Lower lobe of right lung (tissue), 2 donors: ENCODE measurements around the gene DHCR24. TPM values are rescaled to one million over a fixed set of nuclear protein-coding genes. Genes with fewer than 3 reads are reported as not detected.
A peak's percentile ranks its signal among the peaks of the same experiment; 100 is the strongest.

Experiments used
- ATAC-seq, 2 donors: fragments of 200-7000 bp; cut with Tn5 transposase; one replicate each; pipeline ENCODE4 v1.9.1; 2020 to 2022; ENCODE audit warnings: mild to moderate bottlenecking in 2 of 2, moderate library complexity in 2 of 2
- DNase-seq: peaks from one replicate; pipeline ENCODE4 v3.0.0-alpha.2; 2020
- H3K27ac ChIP-seq: fragments of 200-600 bp; one replicate; pipeline ENCODE4 v1.8.0; 2022
- H3K27me3 ChIP-seq: fragments of 200-600 bp; one replicate; pipeline ENCODE4 v1.8.0; 2022; ENCODE audit warnings: low read depth
- H3K36me3 ChIP-seq: fragments of 200-600 bp; one replicate; pipeline ENCODE4 v1.8.0; 2022; ENCODE audit warnings: mild to moderate bottlenecking
- H3K4me1 ChIP-seq: fragments of 200-600 bp; one replicate; pipeline ENCODE4 v1.8.0; 2022
- H3K4me3 ChIP-seq: fragments of 200-600 bp; one replicate; pipeline ENCODE4 v1.8.0; 2022; ENCODE audit warnings: mild to moderate bottlenecking
- H3K9me3 ChIP-seq: fragments of 200-600 bp; one replicate; pipeline ENCODE4 v1.8.0; 2022
- intact Hi-C: fragments of 100-400 bp; cut with DNase I; formaldehyde crosslinking; loops from one replicate; pipeline ENCODE4 v1.11.0; 2022
- total RNA-seq: library from RNA; stranded (reverse); fragmentation: NEBNext Ultra II Directional; extraction: Animal tissue kit (Norgen Biotek cat#: 25700); gene quantifications from one replicate; pipeline ENCODE4 v1.2.1, GENCODE V29; 2021
- TF ChIP-seq, protein P1 (sequence below): fragments of 200-600 bp; IDR thresholded peaks from one replicate; pipeline ENCODE4 v1.8.0; 2022; ENCODE audit warnings: antibody characterized with exemption, mild to moderate bottlenecking
- donor health status: DM: no; HTN: yes; CAD: no; lungs with severe emphysema.

The DHCR24 gene
- total RNA-seq, 1 donor from 2014 or later = 674 TPM

- intact Hi-C loops = no loop called here
- H3K27ac ChIP-seq = no peak overlapping the region
- TF ChIP-seq, protein P1, sequence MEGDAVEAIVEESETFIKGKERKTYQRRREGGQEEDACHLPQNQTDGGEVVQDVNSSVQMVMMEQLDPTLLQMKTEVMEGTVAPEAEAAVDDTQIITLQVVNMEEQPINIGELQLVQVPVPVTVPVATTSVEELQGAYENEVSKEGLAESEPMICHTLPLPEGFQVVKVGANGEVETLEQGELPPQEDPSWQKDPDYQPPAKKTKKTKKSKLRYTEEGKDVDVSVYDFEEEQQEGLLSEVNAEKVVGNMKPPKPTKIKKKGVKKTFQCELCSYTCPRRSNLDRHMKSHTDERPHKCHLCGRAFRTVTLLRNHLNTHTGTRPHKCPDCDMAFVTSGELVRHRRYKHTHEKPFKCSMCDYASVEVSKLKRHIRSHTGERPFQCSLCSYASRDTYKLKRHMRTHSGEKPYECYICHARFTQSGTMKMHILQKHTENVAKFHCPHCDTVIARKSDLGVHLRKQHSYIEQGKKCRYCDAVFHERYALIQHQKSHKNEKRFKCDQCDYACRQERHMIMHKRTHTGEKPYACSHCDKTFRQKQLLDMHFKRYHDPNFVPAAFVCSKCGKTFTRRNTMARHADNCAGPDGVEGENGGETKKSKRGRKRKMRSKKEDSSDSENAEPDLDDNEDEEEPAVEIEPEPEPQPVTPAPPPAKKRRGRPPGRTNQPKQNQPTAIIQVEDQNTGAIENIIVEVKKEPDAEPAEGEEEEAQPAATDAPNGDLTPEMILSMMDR = no peak
- no peaks in the 10 kb centered on the region for H3K4me1 ChIP-seq
- DNase-seq (no peak), ATAC-seq (no peak)
- no peaks in the 10 kb centered on the region for H3K27me3 ChIP-seq
- no peak overlapping the region for H3K4me3 ChIP-seq
- no peaks in the 10 kb centered on the region for H3K36me3 ChIP-seq
- H3K9me3 ChIP-seq = no peaks in the 10 kb centered on the region
Measured at GRCh38 chr1:54838565-54839180, 48.3 kb downstream of the DHCR24 start.

DNA sequence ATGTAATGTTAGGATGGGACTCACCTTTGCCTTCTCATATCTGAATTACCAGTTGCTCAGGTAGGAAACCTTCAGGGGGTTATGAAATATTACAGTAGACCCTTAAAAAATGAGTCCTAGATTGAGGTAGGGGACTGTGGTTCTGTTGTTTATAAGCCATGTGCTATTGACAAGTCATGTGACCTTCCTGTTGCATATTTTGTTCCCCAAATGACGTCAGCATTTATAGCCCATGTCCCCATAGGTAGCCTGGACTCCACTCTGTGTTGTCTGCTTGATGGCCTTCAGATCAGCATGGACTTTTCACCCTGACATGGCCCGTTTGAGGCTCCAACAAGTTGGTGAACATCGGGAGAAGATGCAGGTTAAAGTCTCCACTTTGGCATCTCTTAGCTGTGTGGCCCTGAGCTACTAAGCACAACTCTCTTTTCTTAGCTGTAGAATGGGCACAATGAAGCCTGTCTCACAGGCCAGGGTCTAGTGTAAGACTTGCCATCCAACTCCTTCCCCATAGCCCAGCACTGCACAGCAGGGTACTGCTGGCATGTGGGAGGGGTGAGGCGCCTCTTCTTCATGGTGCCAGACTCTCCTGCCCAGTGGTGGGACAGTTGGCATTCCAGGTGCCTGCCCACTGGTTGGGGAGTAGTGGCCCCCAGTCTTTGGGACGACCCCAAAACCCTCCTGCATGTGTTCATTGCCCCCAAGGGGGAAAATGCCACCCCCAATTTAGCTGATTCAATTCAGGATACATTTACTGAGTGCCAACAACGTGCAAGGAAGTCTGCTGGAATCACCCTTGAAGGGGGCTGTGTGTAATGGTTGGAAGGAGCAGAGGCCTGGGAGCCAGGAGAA lies 49.8 kb downstream of the DHCR24 start:
- DNase-seq = no peak
- ATAC-seq = no peak
- Histone ChIP-seq H3K36me3 (no peaks in the 10 kb centered on the region), H3K9me3 (no peaks in the 10 kb centered on the region), H3K4me1 (no peaks in the 10 kb centered on the region), H3K27ac (no peak overlapping the region), H3K4me3 (no peak overlapping the region), H3K27me3 (no peaks in the 10 kb centered on the region)
- TF ChIP-seq, protein P1 = no peak
- intact Hi-C loops = no loop called here

DNA sequence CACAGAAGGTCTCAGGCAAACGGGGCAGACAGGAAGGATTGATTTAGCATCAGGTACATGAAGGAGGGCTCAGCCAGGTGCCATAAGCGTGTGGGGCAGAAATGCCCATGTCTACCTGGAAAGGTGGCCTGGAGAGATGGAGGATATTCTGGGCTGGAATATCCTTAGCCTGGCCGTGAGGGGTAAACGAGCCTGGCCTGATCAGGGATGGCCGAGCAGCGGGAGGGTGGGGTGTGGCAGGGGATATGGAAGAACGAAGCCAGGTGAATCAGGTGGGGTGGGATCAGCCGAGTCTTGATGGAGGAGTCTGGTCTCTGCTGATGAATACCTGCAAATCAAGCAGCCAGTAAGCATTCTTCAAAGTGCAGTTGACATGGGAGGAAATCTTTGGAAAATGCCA lies 50.4 kb downstream of the DHCR24 start:
- intact Hi-C loops = no loop called here
- no peak overlapping the region for H3K4me3 ChIP-seq
- no peaks in the 10 kb centered on the region for H3K36me3 ChIP-seq
- no peaks in the 10 kb centered on the region for H3K9me3 ChIP-seq
- DNase-seq = no peak
- no peak overlapping the region for H3K27ac ChIP-seq
- H3K4me1 ChIP-seq = no peaks in the 10 kb centered on the region
- TF ChIP-seq, protein P1 = no peak
- no peaks in the 10 kb centered on the region for H3K27me3 ChIP-seq
- no peak for ATAC-seq

- TF ChIP-seq, protein P1 = no peak
- Histone ChIP-seq H3K4me3 (no peak overlapping the region), H3K27ac (no peak overlapping the region), H3K4me1 (no peaks in the 10 kb centered on the region), H3K27me3 (no peaks in the 10 kb centered on the region), H3K9me3 (no peaks in the 10 kb centered on the region), H3K36me3 (no peaks in the 10 kb centered on the region)
- ATAC-seq (peak in 1 of 2 donors; percentile 30), DNase-seq (no peak)
- intact Hi-C loops = no loop called here
Measured at GRCh38 chr1:54835970-54836369, 51.0 kb downstream of the DHCR24 start.

GRCh38 chr1:54835131-54835898 lies 51.7 kb downstream of the DHCR24 start:
- no peak for ATAC-seq
- Histone ChIP-seq H3K4me1 (no peaks in the 10 kb centered on the region), H3K27me3 (no peaks in the 10 kb centered on the region), H3K9me3 (no peaks in the 10 kb centered on the region), H3K36me3 (no peaks in the 10 kb centered on the region), H3K4me3 (no peak overlapping the region), H3K27ac (no peak overlapping the region)
- TF ChIP-seq, protein P1 = no peak
- intact Hi-C loops = no loop called here
- no peak for DNase-seq
